SK-N-DZ (cell line): ENCODE data around the gene TIGAR.
A peak's percentile ranks its signal among the peaks of the same experiment; 100 is the strongest.

ENCODE experiments used
- DNase-seq: peaks from one replicate; pipeline ENCODE4 v3.0.0-alpha.2; 2015; ENCODE audit warnings: low spot score

The TIGAR gene

DNA sequence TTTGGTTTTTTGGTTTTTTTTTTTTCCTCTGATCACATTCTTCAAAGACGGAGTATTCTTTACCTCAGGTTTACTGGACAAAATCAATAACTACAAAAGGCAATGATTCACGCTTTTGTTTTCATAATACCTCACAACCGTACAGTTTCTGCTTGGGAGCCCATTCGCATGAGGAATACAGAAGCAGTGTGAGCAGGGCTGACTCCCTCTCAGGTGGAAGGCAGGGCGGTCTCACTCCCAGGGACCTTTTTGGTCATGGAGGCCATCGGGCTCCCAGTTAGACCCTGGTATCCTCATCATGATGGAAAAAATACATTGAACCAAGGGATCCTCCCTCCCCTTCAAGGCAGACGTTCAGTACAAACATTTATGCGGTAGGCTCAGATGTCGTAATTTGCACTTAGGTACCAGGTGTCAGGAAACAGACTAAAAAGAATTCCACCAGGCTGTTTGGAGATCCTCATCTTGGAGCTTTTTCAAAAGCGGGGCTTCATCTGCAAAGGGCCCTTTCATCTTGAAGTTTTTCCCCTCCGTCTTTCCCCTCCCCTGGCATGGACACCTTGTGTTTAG lies 19.0 kb upstream of the TIGAR start:
- DNase-seq: no peak

DNA sequence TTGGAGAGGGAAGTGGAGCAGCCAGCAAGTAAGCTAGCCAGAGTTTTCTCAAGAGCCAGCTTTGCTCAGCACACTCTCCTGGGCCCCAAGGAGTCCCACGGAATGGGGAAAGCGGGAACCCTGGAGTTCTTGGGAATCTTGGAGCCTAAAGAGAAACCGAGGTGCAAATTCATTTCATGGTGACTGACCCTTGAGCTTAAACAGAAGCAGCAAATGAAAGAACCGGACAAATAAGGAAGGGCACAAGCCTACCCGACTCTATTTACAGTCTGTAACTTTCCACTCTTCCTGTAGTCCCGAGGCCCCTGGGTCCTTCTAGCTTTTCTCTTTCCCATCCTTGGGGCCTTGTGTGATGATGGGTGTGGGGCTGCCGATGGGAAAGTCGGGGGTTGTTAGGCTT lies 18.1 kb upstream of the TIGAR start:
- no peak for DNase-seq

DNA sequence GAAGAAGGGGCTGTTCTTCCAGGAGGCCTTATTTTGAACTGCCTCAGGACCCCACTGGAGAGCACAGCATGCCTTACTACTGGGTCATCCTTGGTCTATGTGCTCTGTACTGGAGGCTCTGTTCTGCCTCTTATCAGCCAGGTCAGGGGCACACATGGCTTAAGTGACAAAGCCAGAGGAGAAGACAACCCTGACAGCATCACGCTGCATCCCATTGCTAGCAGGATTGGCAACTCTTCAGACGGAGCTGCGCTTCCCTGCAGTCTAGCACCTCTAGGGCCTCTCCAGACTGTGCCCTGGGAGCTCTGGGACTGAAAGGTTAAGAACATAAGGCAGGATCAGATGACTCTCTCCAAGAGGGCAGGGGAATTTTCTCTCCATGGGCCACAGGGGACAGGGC lies 17.3 kb upstream of the TIGAR start:
- DNase-seq: no peak

DNA sequence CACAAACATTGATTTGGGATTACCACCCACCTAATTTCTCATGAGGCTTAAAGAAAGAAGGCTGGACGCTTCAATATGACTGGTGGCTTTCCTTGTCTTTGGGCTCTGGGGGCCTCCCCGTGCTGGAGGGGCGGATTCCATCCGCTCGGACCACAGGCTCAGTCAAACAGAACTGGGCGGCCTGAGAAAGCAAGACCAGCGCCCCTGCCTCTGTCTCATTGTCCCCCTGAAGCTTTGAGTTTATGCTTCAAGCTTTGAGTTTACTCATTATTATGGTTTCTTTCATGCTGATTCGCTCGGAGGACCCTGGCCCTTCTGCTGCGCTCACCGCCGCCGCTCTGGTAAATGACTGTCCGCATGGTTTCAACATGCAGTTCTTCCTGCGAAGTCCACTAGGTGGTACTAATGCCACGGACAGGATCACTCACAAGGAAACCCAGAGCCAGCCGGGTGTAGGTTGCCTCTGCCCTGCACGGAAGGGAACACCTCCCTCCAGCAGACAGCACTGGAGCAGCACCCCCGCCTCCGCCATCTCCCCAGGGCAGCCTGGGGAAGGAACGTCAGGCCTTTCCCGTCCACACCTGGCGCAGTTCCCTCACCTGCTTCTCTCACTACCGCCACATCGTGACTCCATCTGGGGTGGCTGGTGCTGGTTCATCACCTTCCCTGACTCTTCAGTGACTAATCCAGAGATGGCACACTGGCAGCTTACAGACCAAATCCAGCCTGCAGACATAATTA lies 13.2 kb upstream of the TIGAR start:
- peak; percentile 85 for DNase-seq

DNA sequence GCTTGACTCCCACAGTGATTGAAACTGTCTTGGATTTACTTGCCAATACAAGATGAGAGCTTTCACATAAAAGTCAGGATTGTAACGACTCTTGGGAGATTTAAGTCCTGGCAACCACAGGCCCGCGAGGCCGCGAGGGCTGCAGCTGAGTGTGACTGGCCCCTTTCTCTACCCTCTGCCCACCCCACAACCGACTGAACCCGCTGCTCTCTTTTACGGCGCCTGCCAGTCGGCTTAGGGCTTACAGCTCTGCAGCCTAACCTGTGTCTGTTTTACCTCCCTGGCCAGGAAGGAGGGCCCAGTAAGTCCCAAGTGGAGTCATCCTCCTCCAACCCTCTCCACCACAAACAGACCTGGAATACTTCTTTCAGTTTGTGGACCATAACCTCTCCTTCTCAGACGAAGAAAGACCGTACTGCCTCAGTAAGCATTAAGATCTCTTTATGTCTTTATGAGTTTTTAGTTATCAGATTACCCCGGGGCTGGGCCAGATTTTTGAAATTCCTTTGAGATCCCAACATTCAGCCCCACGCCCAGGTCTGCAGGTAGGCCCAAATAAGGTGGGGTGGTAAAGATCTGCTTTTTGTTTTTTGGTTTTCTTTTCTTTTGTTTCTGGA lies 12.6 kb upstream of the TIGAR start:
- DNase-seq: no peak

DNA sequence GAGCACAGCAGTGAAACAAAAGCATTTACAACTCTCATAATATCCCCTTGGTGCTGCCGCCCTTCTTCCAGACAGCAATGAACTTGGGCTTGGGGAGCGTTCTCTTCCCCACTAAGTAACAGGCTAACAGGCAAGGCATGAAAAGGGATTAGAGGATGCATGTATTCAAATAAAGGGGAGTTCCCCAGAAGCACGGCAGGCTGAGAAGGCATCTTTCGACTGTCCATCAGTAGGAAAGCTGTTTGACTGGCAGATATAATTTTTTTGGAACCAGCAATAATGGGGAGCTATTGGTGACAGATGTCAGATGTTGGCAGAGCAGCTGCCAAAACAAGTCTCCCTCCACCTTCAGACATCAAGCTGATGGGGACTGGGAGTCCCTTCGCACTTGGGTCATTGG lies 9.2 kb upstream of the TIGAR start:
- DNase-seq: no peak

DNA sequence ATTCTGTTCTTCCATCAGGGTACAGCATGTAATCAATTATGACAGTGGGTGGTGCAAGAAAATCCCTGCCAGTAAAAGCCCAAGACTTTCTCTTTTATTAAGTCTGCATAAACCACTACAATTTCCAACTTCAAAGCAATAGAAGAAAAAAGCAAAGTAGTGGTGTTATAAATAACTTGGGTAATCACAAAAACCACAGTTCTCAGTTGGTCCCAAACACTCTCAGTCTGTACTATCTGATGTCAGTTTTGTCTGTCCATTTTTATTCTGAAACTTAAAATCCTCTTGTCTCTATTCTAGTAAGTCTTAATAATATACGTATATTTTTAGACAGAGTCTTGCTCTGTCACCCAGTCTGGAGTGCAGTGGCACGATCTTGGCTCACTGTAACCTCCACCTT lies 8.8 kb upstream of the TIGAR start:
- no peak for DNase-seq

DNA sequence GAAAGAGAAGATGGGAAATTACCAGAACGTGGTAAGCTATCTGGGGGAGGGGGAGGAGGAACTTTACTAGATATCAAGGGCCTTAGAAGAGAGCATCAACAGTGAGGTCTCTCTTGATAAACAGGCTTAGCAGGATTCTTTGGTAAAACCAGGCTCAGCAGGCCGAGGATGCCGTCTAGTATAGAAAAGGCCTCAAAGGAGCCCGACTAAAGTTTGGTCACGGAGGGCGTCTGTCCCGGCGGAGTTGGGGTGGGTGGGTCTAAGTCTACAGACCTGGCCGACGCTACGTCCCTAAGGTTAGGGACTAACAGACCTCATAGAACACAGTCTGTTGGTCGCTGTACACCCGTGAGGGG lies 538 bp upstream of the TIGAR start:
- no peak for DNase-seq

DNA sequence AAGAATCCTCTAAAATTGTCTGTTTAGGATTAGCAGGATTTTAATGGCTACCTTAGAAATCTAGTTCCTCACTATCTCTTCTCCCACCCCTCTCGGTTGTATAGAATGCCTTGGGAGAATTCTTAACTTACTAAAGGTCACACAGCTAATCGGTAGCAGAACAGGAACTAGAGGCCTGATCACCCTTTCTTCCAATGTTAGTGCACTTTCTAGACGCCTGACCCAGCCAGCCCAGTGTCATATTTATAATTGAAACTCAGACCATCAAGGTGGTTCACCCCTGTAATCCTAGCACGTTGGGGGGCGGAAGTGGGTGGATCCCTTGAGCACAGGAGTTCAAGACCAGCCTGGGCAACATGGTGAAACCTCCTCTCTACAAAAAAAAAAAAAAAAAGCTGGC lies 1.7 kb downstream of the TIGAR start:
- DNase-seq: no peak

DNA sequence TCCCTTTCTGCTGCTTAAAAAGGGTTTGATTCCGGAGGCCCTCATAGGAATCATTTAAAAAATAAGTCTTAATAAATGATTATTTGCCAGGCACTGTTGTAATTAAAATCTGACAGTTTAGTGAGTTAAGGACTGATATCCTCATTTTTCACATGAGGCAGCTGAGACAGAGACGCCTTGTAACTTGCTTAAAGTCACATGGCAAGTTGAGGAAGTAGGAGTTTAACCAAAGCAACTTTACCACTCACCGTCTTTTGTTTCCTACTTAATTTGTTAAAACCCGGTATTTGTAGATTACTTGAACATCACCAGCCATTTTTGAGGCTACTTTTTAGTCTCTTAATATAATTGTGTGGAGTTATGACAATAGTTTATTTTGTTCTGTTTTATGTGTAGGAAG lies 2.4 kb downstream of the TIGAR start:
- no peak for DNase-seq

DNA sequence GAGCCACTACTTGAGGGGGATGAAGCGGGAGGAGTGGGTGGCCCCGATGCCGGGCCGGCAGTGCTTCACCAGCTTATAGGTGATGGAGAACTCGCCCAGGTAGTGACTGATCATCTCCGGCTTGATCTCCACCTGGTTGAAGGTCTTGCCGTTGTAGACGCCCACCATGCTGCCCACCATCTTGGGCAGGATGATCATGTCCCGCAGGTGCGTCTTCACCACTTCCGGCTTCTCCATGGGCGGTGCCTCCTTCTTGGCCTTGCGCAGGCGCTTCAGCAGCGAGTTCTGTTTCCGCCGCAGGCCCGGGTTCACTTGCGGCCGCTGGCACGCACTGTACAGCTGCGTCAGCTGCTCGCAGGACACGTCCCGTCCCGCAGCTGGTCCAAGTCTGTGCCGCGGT lies 3.4 kb downstream of the TIGAR start:
- DNase-seq: no peak

DNA sequence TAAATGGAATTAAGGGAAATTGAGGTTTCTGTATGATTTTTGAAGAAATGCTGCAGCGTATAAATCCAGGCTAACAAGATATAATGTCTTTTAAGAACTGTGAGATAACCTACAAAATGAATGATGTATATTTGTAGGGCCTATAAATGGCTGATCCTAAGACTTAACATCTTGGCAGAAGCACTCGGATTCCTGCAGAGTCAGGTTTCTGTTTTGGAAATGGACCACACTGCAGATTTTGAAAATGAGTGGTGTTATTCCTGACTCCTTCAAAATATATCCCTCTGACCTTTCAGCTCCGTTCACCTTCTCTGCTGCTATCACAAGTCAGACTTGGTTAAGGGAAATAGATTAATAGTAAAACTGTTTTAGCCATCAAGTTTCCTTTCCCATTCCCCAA lies 5.0 kb downstream of the TIGAR start:
- no peak for DNase-seq

DNA sequence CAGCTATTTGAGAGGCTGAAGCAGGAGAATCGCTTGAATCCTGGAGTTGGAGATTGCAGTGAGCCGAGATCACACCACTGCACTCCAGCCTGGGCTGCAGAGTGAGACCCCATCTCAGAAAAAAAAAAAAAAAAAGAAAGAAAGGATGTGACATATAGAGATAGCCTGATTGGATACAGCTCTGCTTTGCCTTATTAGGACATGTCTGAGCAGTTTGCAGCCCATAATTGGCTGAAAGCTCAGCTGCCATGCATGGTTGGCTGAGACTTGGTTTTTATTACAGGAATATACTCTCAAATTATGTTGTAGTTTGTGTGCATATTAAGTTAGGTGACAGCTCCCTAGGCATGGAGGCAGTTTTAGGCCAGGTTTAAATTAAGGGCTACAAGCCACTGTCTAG lies 6.3 kb downstream of the TIGAR start:
- DNase-seq: no peak

DNA sequence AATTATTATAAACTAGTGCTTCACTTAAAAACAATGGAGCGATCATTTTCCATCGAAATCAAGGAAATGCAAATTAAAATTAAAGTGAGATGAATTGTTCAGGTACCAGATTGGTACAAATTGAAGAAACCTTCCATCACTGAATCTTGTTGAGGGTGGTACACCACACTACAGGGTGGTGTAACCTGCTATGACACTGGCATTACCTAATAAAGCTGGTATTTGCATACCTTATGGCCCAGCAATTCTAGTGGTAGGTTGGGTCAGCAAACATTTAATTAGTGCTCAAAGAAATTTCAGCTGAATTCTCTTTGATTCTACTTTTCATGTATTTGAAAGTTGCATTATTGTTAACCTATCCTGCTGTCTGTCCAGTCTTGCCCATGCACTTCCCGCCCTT lies 9.2 kb downstream of the TIGAR start:
- DNase-seq: no peak

DNA sequence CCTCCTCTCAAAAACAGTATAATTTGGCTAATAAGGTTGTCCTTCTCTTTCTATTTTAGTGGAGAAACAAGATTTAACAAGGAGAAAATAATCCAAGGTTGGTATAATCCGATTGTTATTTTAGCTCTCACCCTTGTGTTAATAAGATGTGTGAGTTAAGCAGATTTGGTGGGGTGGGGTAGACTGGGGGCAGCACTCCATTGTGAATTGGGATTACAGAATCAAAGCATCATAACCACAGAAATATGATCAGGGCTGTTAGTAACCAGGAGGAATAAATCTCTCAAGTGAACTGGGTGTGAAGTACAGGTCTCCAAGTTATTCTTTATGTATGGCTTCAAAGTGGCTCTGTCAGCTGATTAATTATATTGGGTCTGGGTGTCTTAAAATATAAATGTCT lies 10.2 kb downstream of the TIGAR start:
- no peak for DNase-seq

DNA sequence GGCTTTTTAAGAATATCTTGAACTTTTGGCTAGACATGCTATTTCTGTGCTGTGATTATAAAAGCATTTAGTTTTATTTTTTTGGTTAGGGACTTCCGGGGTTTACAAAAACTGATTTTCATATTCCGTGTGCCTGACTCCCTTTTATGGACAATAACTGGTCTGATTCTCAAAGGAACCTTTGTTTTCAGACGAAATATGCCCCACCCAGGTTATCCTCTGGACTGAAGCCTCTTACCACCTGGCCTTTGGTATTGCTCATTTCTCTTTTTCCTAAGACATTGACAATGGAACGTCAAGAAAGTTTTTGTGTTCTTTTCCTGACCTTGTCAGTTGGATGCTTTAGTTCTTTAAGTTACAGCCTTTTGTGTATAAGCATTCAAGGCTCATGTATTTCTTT lies 10.8 kb downstream of the TIGAR start:
- DNase-seq: no peak

DNA sequence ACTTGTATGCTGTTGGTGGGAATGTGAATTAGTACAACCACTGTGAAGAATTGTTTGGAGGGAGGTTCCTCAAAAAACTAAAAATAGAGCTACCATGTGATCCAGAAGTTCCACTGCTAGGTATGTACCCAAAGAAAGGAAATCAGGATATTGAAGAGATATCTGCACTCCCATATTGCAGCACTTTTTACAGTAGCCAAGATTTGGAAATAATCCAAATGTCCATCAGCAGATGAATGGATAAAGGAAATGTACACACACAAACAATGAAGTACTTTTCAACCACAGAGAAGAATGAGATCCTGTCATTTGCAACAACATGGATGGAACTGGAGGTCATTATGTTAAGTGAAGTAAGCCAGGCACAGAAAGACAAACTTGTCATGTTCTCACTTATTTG lies 25.9 kb downstream of the TIGAR start:
- DNase-seq: no peak

DNA sequence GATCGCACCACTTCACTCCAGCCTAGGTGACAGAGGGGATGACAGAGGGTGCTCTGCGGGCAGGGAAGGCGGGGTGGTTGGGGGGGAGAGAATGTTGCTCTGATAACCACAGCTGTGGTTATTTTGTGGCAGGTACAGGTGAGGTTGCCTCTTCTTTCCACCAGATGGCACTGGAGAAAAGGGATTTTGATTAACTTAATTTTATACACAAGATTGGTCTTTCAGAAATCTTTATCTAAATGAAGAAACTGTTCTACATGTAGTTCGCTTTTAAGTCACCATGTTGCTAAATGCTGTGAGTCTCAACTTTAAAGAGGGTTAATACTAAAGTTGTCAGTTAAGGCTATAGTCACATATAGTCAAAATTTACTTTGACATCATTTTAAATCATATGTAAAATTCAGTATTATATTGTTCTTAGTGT lies 32.8 kb downstream of the TIGAR start:
- no peak for DNase-seq

DNA sequence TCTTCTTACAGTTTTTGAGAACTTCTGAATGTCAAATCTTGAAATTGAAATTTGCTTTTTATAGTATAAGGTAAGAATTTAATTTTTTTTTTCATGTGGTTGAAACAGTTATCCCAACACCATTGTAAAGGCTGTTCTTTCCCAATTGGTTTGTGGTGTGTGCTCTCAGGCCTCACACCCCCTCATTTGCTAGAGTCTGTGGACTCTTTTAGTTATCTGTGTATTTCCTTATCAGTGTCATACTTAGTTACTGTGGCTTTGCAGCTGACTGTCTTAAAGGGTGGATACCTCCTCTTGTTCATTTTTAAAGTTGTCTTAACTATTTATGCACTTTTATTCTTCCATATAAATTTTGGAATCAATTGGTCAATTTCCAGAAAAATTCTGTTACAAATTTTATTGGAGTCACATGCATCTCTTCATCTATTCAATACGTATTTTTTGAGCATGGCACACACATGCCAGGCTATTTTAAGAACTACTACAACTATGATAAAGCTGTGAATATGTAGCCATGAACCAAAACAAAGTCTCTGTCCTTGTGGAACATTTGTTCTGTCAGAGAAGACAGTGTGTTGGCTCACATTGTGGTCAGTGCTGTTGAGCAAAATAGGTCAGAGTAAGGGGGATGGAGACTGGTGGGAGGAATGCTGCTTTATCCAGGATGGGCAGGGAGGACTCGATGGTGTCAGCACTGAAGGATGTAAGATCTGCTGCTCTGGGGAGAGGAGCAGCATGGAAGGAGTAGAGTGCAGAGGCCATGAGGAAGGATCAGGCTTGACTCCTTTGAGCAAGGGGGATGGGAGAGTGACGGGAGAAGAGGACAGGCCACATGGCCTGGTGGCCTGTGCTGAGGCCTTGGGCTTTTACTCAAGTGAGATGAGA lies 34.4 kb downstream of the TIGAR start:
- DNase-seq: no peak

DNA sequence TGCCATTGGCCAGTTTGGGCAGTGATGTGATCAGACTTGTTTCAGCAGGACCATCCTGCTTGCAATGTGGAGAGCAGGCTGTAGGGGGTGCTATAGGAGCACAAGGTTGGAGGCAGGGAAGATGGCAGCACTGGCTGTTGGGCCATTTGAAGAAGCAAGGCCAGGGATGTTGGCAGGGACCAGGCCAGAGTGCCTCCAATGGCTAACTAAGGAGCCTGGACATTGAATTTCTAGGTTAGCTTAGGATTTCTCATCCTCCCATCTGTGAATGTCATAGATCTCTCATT lies 35.0 kb downstream of the TIGAR start:
- peak; percentile 64 for DNase-seq

DNA sequence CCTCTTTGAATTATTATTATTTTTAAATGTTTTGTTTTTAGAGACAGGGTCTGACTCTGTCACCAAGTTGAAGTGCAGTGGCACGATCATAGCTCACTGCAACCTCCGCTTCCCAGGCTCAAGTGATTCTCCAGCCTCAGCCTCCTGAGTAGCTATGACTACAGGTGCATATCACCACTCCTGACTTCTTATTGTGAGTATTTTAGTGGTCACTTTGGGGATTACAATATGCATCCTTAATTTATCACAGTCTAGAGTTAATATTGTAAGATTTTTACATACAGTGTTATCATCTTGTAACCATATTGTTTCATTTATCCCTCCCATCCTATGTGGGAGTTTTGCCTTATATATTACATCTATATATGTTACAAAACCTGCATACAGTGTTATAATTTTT lies 45.1 kb downstream of the TIGAR start:
- DNase-seq: no peak

DNA sequence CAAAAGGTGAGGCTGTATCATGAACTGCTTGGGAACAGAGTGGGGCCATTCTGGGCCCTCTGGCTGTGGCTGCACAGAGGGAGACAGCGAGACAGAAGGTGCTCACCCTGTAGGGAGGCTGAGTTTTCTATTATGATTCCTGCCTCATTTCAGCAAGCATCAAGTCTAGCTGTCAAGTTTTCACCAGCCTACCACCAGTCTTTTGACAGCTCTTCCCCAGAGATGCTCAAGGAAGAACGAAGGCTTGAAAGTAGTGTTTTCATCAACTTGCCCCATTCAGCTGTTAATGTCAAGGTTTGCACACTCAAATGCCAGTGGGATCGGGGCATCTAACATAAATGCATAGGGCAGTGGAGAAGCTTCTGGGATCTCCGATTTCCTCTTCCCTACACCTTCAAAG lies 48.5 kb downstream of the TIGAR start:
- no peak for DNase-seq

DNA sequence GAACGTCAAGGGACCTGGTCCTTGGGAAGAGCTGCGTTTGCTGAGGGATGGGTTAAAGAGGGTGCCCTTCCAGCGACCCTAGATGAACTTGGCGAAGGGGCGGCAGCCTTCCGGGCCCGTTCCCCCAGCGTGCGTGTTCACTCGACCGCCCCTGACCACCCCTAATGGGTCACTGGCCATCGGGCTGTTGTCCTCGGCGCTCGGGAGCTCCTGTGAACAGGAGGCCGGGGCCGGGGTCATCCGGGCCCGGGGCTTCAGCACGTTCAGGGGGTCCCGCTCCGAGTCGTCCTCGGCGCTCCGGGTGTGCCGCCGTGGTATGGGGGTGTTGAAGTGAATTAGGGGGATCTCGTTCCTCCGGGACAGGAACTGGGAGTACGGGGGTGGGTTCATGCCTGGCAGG lies 49.3 kb downstream of the TIGAR start:
- DNase-seq: no peak
